ENCODE results near the gene VPS13A. TPM values are rescaled to one million over a fixed set of nuclear protein-coding genes. Genes with fewer than 3 reads are reported as not detected.
A peak's percentile ranks its signal among the peaks of the same experiment; 100 is the strongest.

Gene VPS13A
- total RNA-seq, 1 donor from 2014 or later, result 19.5 TPM

GRCh38 chr9:77449240-77450084, 272.1 kb downstream of the VPS13A start:
- peak; percentile 95 for FAIRE-seq
- no peak overlapping the region for H3K4me3 ChIP-seq (ENCODE audit: low read depth, low read length)
- peak; percentile 97 for DNase-seq (ENCODE audit: low read depth)
- H3K36me3 ChIP-seq (ENCODE audit: control insufficient read depth, insufficient read depth, low read length), result no peaks in the 10 kb centered on the region
- TF ChIP-seq, protein P1, sequence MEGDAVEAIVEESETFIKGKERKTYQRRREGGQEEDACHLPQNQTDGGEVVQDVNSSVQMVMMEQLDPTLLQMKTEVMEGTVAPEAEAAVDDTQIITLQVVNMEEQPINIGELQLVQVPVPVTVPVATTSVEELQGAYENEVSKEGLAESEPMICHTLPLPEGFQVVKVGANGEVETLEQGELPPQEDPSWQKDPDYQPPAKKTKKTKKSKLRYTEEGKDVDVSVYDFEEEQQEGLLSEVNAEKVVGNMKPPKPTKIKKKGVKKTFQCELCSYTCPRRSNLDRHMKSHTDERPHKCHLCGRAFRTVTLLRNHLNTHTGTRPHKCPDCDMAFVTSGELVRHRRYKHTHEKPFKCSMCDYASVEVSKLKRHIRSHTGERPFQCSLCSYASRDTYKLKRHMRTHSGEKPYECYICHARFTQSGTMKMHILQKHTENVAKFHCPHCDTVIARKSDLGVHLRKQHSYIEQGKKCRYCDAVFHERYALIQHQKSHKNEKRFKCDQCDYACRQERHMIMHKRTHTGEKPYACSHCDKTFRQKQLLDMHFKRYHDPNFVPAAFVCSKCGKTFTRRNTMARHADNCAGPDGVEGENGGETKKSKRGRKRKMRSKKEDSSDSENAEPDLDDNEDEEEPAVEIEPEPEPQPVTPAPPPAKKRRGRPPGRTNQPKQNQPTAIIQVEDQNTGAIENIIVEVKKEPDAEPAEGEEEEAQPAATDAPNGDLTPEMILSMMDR (IDR thresholded peaks at IDR 0.05; ENCODE audit: insufficient read depth, low read length, severe bottlenecking), result no peak
- H3K27me3 ChIP-seq (ENCODE audit: control insufficient read depth, insufficient read depth, low read length), result no peaks in the 10 kb centered on the region

DNA sequence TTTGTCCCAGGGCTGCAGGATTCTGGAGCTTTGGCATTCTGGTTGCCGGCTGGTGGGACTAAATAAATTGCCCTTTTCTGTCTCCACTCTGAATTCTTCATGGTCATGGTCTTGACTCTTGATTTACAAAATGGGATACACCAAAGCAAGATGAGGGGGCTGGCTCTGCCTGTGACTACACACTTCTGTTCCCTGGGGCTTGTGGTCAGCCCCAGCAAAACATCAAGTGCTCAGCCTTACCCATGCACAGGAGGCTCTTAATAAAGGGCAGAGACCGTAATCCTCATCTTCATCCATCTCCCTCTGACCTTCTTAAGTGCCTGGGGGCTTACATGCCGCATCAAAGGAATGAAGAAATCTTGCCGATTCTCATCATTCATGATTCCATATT, 272.7 kb downstream of the VPS13A start:
- FAIRE-seq (no peak), DNase-seq (ENCODE audit: low read depth) (no peak)
- Histone ChIP-seq H3K27me3 (ENCODE audit: control insufficient read depth, insufficient read depth, low read length) (no peaks in the 10 kb centered on the region), H3K4me3 (ENCODE audit: low read depth, low read length) (no peak overlapping the region), H3K36me3 (ENCODE audit: control insufficient read depth, insufficient read depth, low read length) (no peaks in the 10 kb centered on the region)
- TF ChIP-seq, protein P1 (IDR thresholded peaks at IDR 0.05; ENCODE audit: insufficient read depth, low read length, severe bottlenecking), result no peak

DNA sequence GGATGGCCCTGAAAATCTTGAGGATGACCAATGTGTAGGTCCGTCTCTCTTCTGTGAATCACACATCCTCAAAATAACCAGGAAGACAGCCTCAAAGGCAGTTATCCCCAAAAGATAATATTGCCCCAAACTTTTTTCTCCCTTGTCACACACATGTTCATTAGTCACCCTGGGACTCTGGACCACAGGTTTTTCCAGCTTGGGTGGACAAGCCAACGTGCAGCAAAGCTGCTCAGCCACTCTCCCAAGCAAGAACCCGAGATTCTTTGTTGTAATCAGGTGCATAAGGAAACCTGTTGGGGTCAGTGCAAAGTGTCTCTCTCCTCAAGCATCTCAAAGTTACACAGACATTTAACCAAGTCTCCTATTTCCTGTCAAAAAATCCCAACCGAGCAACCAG, 274.2 kb downstream of the VPS13A start:
- H3K4me3 ChIP-seq (ENCODE audit: low read depth, low read length), result no peak overlapping the region
- DNase-seq (ENCODE audit: low read depth) (peak; percentile 34), FAIRE-seq (no peak)
- H3K27me3 ChIP-seq (ENCODE audit: control insufficient read depth, insufficient read depth, low read length), result no peaks in the 10 kb centered on the region
- H3K36me3 ChIP-seq (ENCODE audit: control insufficient read depth, insufficient read depth, low read length), result no peaks in the 10 kb centered on the region
- TF ChIP-seq, protein P1 (IDR thresholded peaks at IDR 0.05; ENCODE audit: insufficient read depth, low read length, severe bottlenecking), result no peak

- TF ChIP-seq, protein P1 (IDR thresholded peaks at IDR 0.05; ENCODE audit: insufficient read depth, low read length, severe bottlenecking), result no peak
- no peak overlapping the region for H3K4me3 ChIP-seq (ENCODE audit: low read depth, low read length)
- H3K36me3 ChIP-seq (ENCODE audit: control insufficient read depth, insufficient read depth, low read length), result no peaks in the 10 kb centered on the region
- H3K27me3 ChIP-seq (ENCODE audit: control insufficient read depth, insufficient read depth, low read length), result no peaks in the 10 kb centered on the region
- no peak for FAIRE-seq
- no peak for DNase-seq (ENCODE audit: low read depth)
Measured at GRCh38 chr9:77453825-77454647, 276.7 kb downstream of the VPS13A start.

GRCh38 chr9:77454663-77455062, 277.3 kb downstream of the VPS13A start:
- H3K36me3 ChIP-seq (ENCODE audit: control insufficient read depth, insufficient read depth, low read length), result no peaks in the 10 kb centered on the region
- TF ChIP-seq, protein P1 (IDR thresholded peaks at IDR 0.05; ENCODE audit: insufficient read depth, low read length, severe bottlenecking), result no peak
- FAIRE-seq (no peak), DNase-seq (ENCODE audit: low read depth) (no peak)
- no peaks in the 10 kb centered on the region for H3K27me3 ChIP-seq (ENCODE audit: control insufficient read depth, insufficient read depth, low read length)
- H3K4me3 ChIP-seq (ENCODE audit: low read depth, low read length), result no peak overlapping the region

Measured in bronchial epithelial cell (primary cell).